AG04449 (cell line): ENCODE measurements around the gene PTCH2.
"Not testable (repeated sequence)": the region's sequence is repeated elsewhere in the genome, so short reads cannot be mapped to it uniquely, and the experiment has no call there.

Experiments
- CTCF ChIA-PET: fragments of 350-600 bp; formaldehyde crosslinking; extraction: SDS; loops from one replicate; lab custom pipeline; 2021; ENCODE audit warnings: antibody characterized with exemption; lab: Yijun Ruan, JAX
- POLR2A ChIA-PET: fragments of 400-600, 350-600 bp; formaldehyde crosslinking; extraction: SDS; loops from one replicate; lab custom pipeline; 2020; ENCODE audit warnings: antibody characterized with exemption, inconsistent platforms; lab: Yijun Ruan, JAX
- DNase-seq: peaks from one replicate; pipeline ENCODE4 v3.0.0-alpha.2; 2010; ENCODE audit warnings: low read depth, low spot score
- H3K4me3 ChIP-seq: 2 replicates; pipeline ENCODE4 v1.5.1; 2011; ENCODE audit warnings: low read depth, mild to moderate bottlenecking, control low read depth, low read length
- CTCF ChIP-seq: IDR thresholded peaks from one replicate; pipeline ENCODE4 v1.5.1; 2011; ENCODE audit warnings: mild to moderate bottlenecking, moderate library complexity, low read length, control low read depth, inconsistent platforms; ENCODE audit not compliant: insufficient read depth; ENCODE audit errors: missing control alignments

Gene PTCH2

GRCh38 chr1:44802306-44803061, 40.6 kb downstream of the PTCH2 start:
- DNase-seq: no peak
- POLR2A ChIA-PET: interaction anchor here (0.9 to 4.2 kb wide), 4 partner anchors 11 to 208 kb away, joined by 3 to 78 read pairs (median 4); partner anchors contain the start of gene RNU5D-1
- CTCF ChIA-PET: no interaction called here
- peak overlapping the region; percentile 86 for H3K4me3 ChIP-seq
- no peak for TF ChIP-seq CTCF

- peak overlapping the region; percentile 86 for H3K4me3 ChIP-seq
- TF ChIP-seq CTCF: no peak
- ChIA-PET CTCF (interaction anchor here (1.6 to 1.9 kb wide), 2 partner anchors 11 kb away, joined by 11 to 17 read pairs; no protein-coding TSS in a partner anchor), POLR2A (interaction anchor here (0.9 to 4.2 kb wide), 9 partner anchors 7 to 210 kb away, joined by 3 to 78 read pairs (median 13); partner anchors contain the start of genes BTBD19, HECTD3, RNU5D-1 and RPS8)
- DNase-seq: no peak
Measured at GRCh38 chr1:44801491-44802305, 41.4 kb downstream of the PTCH2 start.

GRCh38 chr1:44799770-44800584, 43.1 kb downstream of the PTCH2 start, which contains the start of gene PLK3:
TSS of gene PLK3 (plus strand) at chr1:44800377. CDS start at chr1:44800464, 87 bp downstream.
- CTCF ChIA-PET: interaction anchor here (0.6 to 3.1 kb wide), 19 partner anchors 9 to 214 kb away, joined by 3 to 40 read pairs (median 4); partner anchors contain the start of genes BEST4, BTBD19, HECTD3 and PTCH2
- DNase-seq: peak; percentile 85
- POLR2A ChIA-PET: interaction anchor here (0.7 to 4.2 kb wide), 17 partner anchors 9 to 212 kb away, joined by 3 to 78 read pairs (median 8); partner anchors contain the start of genes BTBD19, HECTD3, RNU5D-1 and RPS8
- TF ChIP-seq CTCF: peak; percentile 96
- peak within 1 kb of the TSS; percentile 86 for H3K4me3 ChIP-seq

DNA sequence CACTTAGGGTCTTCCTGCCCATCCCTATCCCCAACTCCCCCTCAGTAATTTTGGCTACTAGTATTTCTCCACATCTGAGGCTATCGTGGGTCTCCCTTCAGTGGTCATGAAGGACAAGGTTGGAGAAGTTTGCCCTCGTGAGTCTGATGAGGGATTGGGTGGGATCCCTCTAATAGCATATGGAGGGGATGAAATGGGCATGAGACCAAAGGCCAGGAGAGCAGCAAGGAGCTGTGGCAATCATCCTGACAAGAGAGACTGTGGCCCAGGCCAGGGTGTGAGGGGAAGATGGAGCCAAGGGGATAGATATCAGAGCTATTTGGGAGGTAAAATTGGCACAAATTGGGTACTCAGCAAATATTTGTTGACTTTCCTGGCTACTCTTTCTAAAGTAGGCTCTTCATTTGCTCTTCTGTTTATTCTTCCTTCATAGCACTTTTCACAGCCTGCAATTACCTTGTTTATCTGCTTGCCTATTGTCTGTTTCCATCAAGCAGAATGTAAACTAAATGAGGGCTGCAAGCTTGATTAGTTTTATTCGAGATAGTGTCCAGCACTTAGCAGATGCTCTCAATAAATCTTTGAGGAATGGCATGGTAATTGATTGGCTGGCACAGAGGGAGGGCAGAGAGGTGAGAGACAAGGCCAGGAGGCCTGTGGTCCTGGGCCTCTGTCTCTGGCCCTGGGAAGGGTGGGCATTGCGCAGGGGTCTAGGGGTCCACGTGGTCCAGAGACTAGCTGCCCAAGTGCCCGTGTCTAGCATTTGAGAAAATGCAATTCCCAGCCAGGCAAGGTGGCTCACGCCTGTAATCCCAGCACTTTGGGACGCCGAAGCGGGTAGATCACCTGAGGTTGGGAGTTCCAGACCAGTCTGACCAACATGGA, 44.3 kb downstream of the PTCH2 start:
- DNase-seq: no peak
- ChIA-PET CTCF (interaction anchor here (1.0 to 3.1 kb wide), 11 partner anchors 8 to 215 kb away, joined by 3 to 40 read pairs (median 4); partner anchors contain the start of genes BEST4, BTBD19, DYNLT4 and RNU5D-1), POLR2A (interaction anchor here (0.7 to 3.1 kb wide), 4 partner anchors 14 to 811 kb away, joined by 3 to 53 read pairs (median 21); partner anchors contain the start of gene RPS8)
- TF ChIP-seq CTCF: no peak
- no peak overlapping the region for H3K4me3 ChIP-seq

DNA sequence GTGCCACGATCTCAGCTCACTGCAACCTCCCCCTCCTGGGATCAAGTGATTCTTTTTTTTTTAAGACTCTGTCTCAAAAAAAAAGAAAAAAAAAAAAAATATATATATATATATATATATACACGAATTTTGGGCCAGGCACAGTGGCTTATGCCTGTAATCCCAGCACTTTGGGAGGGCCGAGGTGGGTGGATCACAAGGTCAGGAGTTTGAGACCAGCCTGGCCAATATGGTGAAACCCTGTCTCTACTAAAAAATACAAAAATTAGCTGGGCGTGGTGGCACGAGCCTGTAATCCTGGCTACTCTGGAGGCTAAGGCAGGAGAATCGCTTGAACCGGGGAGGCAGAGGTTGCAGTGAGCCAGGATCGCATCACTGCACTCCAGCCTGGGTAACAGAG, 45.2 kb downstream of the PTCH2 start:
- DNase-seq, POLR2A ChIA-PET, H3K4me3 ChIP-seq: not testable (repeated sequence)
- CTCF ChIA-PET: interaction anchor here (1.1 to 3.1 kb wide), 3 partner anchors 9 to 20 kb away, joined by 3 to 40 read pairs (median 3); partner anchors contain the start of genes BEST4 and DYNLT4
